LoVo (cell line): ENCODE results near the gene PTPRG.
A peak's percentile ranks its signal among the peaks of the same experiment; 100 is the strongest.
"Not testable (repeated sequence)": the region's sequence is repeated elsewhere in the genome, so short reads cannot be mapped to it uniquely, and the experiment has no call there.

Experiments used
- DNase-seq: peaks from one replicate; pipeline ENCODE4 v3.0.0-alpha.2; 2016; ENCODE audit warnings: low spot score

The PTPRG gene

DNA sequence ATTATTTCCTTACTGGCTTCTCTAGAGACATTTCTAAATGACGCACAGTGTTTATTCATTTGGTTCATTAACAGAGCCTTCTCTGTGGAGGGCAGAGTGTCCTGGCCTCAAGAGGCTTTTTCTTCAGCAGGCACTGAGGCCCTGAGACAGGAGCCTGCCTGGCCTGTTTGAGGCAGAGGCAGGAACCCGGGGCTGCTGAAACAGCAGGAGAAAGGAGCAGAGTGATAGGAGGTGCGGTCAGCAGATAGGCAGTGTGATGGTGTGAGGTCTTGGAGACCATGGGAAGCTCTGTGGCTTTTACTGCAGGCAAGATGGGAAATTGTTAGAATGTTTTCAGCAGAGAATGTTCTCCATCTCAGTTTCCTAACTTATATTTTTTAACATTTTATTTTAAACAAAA, 453.7 kb downstream of the PTPRG start:
- DNase-seq = no peak

GRCh38 chr3:62019906-62020305, 458.5 kb downstream of the PTPRG start:
- no peak for DNase-seq

- no peak for DNase-seq
These were observed 459.3 kb downstream of the PTPRG start for GRCh38 chr3:62020706-62021105.

DNA sequence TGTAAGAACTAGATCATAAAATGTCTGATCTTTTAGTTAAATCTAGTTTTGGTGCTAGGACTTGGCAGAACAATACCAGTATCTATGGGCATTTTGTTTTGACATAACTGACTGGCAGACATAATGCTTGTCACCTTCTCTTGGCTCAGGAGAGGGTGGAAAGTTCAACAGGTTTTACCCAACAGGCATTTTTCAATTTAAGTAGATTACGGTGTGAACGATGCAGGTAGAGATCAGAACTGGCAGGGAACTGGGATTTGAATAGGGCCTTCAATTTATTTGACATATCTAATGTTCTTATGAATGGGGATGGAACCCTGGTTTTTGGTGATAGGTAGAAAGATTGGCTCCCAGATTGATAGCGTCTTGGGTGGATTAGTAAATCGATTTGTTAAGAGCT, 460.9 kb downstream of the PTPRG start:
- DNase-seq = no peak

GRCh38 chr3:62024882-62025281, 463.5 kb downstream of the PTPRG start:
- no peak for DNase-seq

DNA sequence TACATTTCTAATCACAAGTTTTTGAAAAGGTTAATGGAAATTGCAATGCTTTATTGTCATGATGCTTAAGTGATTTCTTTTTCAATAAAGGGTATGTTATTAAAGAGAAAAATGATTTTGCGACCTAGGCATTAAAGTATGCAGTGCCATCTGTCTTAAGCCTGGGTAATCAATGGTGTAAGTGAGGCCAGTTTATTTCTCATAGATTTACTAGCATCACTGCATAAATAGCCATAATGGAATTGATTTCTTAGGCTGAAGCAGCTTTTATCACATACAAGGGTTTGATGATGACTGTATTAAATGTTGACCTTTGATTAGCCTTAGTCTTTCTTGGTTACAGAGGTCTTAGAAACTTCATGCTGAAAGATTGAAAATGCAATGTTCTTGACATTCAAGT, 464.5 kb downstream of the PTPRG start:
- DNase-seq = no peak

DNA sequence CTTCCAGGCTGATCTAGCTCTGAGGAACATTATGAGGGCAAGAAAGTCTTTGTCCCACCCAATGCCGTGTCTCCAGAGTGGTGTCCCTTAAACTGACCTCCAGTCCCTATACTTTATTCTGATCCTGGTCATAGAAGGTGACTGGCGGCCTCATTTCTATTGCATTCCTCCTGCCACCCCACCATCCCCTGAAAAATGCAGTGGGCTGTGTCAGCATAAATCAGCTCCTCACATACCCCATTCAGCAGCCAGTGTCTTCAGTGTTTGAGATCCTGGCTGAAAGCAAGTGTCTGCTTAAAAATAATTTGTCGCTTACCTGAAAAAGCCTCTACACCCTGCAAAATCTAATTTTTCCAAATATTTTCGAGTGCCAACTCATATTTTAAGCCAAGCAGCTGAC, 465.9 kb downstream of the PTPRG start:
- no peak for DNase-seq

DNA sequence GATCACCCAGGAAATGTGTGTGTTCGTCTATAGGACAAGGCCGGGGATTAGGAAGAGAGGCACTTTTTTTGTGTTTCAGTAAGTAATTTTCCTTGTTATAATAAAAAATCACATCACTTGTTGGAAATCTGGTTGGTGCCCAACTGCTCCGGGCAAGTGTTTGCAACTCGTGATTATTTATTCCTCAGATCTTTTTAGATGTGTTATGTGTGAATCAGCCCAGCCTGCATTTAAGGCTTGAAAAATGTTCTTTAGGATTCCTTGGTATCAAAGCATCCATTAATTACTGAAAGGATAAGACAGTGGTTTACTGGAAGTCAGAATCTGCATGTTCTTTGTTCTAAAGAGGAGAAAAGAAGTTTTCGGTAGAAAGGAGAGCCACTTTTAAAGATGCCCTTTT, 466.4 kb downstream of the PTPRG start:
- no peak for DNase-seq

- no peak for DNase-seq
These were observed 466.9 kb downstream of the PTPRG start for GRCh38 chr3:62028236-62028635.

DNA sequence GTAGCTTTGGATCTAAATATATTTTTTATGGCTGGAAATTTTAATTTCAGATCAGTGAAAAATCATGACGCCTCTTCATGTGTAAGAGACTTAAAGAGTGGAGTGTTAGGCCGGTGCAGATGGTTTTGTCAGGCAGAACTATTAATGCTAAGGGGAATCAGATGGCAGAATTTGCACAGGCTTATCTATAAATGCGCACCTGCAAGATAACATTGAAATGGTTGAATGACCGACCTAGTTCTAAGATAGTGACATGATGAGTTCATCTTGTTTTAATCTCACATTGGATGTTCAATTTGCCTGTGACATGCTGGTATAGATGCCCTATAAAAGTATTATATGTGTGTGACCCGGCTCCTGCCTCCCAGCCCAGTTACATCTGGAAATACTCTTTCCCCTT, 471.4 kb downstream of the PTPRG start:
- no peak for DNase-seq

DNA sequence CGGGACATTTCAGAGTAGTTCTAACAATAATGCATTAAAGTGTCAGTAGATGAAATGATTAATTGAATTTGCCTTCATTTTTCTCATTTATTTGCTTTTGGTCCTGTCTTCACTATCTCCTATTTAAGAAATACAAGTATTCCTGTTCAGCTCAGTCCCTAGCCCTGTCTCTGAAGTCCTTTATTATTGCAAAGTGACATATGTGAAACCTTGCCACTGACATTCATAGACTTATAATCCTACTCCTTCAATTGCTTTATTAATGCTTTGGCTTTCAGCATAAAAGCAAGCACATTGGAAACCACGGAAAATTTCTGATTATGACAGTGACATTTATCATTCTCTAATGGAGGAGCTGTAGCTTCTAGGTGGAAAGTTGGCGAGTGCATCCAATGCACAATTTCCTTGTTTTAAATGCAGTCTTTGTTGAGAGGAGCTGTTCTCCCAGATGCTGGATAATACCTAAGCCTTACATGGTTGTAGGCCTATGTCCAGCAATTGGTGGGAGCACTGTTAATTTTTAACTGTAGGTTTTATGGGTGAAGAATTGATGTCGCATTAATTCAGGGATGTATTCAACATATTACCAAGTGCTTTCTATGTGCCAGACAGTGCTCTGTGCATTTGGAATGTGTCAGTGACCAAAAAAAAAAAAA, 474.2 kb downstream of the PTPRG start:
- DNase-seq = no peak

DNA sequence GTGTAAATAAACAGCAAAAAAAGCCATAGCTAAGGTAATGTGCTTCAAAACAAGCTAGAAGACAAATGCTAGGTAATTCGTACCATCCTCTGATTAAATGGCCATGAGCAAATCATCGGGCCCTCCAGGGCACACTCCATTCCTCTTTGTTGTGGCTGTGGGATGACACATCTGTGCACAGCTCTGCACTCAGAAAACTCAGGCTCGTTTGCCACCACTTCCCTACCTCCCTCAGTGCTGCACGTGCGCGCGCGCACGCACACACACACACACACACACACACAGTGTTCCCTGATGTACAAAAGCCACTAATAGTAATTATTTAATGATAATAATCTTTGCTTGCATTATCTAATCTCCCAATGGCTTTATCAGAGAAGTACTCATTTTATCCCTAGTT, 475.4 kb downstream of the PTPRG start:
- DNase-seq = no peak

DNA sequence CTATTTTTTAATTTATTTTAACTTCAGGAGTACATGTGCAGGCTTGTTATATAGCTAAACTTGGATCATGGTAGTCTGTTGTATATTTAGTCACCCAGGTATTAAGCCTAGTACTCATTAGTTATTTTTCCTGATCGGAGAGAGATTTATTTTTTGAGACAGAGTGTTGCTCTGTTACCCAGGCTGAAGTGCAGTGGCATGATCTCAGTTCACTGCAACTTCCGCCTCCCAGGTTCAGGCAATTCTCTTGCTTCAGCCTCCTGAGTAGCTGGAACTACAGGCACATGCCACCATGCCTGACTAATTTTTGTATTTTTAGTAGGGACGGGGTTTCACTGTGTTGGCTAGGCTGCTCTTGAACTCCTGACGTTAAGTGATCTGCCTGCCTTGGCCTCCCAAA, 477.4 kb downstream of the PTPRG start:
- not testable (repeated sequence) for DNase-seq

DNA sequence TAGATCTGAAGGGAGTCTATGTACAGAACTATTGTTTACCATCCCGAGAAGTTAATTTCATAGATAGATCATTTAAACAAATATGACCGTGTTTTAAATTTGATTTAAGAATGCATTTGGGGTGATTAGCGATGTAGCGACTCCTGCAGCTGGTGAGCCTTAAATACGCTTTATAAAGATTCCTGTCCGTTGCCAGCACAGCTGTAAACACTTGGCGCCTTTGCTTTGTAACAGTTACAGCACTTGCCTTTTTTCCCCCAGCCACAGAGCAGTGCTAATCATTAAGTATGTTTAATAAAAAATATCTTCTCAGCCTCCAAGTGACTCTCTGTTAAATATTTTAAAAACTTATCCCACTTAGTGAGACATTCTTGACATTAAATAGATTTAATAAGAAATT, 478.2 kb downstream of the PTPRG start:
- no peak for DNase-seq

DNA sequence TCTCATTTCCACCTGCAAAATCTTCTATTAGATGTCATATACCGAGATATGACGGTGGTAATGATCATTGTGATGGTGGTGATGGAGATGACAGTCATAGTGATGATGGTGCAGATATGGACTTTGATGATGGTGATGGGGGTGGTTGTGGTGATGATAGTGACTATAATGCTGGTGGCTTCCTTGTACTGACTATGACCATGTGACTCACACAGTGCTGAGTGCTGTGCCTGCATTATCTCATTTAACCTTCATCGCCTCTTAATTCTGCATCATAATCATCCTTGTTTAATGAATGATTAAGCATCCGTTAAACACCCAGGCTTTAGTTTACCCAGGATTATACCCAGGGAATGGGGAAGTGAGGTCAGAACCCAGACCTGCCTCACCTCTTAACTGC, 480.3 kb downstream of the PTPRG start:
- no peak for DNase-seq

- no peak for DNase-seq
These were observed 483.6 kb downstream of the PTPRG start for GRCh38 chr3:62044874-62045411.

DNA sequence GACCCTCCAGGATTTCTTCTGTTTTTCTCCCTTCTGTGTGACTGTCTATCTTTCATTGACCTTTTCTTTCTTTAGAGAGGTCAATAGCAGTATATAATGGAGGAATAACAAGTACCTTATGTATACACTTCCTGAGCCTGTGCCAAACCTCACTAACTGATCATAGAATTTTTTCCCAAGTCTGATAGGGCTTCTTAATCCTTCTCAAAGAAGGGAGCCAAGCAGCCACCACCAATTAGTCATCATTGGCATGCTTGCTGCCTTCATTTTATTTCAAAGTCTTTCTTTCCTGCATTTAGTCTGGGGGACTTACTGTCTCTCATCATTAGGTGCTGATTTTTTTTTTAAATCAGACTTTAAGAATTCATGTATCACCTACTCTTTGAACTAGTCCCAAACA, 485.0 kb downstream of the PTPRG start:
- no peak for DNase-seq

DNA sequence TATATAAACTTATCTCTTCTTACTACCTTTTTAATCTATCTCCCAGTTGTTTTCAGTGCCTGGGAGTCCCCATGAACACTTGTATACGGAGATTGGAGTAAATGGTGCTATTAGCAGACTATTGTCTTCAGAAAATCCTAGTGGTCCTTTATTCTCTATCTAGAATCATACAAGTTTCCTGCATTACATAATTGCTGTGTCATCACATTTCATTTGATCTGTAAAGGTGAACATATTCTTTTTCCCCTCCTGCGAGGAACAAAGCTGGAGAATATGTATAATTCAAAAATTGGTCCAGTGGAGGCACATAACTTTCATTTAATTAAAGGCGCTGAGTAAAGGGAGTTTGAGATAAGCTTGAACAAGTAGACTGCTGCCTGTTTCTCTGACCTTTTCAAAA, 487.2 kb downstream of the PTPRG start:
- no peak for DNase-seq

DNA sequence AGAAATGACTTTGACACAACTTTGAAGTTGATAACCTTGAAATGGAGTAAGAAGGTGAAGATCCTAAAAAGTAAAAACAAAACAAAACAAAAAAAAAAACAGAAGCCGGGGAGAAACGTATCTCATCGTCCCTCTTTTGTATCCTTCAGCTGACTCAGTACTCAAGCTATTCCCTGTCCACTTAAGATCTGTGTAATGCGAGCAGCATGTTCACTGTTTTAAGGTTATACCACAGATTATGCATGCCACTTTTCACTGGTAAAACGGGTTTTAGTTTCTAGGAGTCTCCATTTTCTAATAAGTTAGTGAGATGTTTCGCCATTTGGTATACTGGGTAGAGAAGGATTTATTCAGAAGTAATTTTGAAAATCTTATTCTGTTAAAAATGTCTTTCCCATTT, 487.7 kb downstream of the PTPRG start:
- no peak for DNase-seq

GRCh38 chr3:62051506-62051905, 490.1 kb downstream of the PTPRG start:
- DNase-seq = peak; percentile 5

DNA sequence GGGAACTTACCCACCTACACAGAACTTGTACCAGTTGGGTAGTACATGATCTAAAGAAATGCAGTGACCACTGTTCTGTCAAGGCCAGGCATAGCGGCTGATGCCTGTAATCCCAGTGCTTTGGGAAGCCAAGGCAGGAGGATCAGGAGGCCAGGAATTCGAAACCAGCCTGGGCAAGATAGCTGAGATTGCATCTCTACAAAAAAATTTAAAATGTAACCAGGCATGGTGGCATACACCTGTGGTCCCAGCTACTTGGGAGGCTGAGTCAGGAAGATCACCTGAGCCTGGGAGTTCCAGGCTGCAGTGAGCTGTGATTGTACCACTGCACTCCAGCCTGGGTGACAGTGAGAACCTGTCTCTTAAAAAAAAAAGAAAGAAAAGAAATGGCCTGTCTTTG, 491.0 kb downstream of the PTPRG start:
- no peak for DNase-seq

DNA sequence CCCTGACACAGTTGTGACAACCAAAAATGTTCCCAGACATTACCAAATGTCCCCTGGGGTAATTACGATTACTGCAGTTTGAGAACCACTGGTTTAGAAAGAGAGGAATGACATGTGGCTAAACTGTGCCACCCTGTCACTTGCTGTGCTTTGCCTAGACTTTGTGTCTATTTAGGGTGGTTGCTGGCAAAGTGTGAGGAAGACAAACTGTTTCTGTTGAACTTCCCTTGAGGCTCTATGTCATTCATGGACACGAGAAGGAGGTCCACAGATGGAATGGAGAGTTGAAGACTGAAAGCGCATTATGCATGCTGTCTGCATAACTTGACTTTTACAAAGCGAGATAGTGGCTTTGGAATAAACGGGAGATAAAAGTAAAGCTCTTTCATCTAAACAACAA, 495.3 kb downstream of the PTPRG start:
- no peak for DNase-seq

DNA sequence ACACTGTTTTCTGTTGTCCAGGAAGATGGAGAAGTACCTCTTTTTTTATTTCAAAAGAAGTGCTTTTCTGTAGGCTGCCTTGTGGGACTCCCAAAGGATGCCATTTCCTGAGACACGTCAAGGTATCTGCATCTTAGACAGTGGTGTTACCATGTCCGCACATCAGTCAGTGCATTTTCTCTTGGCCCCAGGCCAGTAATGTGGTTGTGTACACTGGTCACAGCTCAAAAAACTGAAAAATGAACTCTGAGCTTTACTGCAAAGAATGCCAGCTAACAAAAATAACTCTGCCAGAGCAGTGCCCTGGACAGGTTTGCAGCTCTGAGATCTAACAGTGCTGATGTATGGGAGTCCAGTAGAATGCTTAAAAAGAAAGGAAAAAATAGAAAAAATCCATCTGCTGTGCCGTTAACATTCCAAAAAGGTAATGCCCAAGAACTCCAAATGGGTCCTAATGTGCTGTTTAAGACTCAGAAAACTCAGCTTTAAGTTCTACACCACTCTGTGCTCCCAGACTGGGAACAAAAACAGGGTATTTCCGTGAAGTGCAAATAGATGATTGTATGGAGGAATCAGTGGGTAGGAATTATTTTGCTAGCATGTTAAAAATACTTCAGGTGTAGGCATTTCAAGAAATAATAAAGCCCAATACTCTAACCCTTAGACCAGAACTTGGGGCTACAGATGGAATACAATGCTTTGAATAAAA, 496.1 kb downstream of the PTPRG start:
- DNase-seq = no peak
